ENCODE measurements around the gene TRAM2.

Gene TRAM2

GRCh38 chr6:52577022-52577777, at the start of gene TRAM2:
TRAM2 (minus strand) TSS chr6:52577060; CDS start chr6:52576915, 145 bp downstream.
- DNase-seq (ENCODE audit: low read depth in 2 of 2), result peak; percentile 43 to 52

GRCh38 chr6:52622810-52623209, 46.0 kb upstream of the TRAM2 start:
- DNase-seq (ENCODE audit: low read depth in 2 of 2), result no peak

- no peak for DNase-seq (ENCODE audit: low read depth in 2 of 2)
These were observed 44.8 kb upstream of the TRAM2 start for GRCh38 chr6:52621631-52622030.

- no peak for DNase-seq (ENCODE audit: low read depth in 2 of 2)
These were observed 44.0 kb upstream of the TRAM2 start for GRCh38 chr6:52620906-52621190.

- DNase-seq (ENCODE audit: low read depth in 2 of 2), result no peak
These were observed 43.4 kb upstream of the TRAM2 start for GRCh38 chr6:52620055-52620905.

GRCh38 chr6:52617087-52617486, 40.2 kb upstream of the TRAM2 start:
- no peak for DNase-seq (ENCODE audit: low read depth in 2 of 2)

GRCh38 chr6:52616059-52616690, 39.3 kb upstream of the TRAM2 start:
- no peak for DNase-seq (ENCODE audit: low read depth in 2 of 2)

- no peak for DNase-seq (ENCODE audit: low read depth in 2 of 2)
These were observed 35.6 kb upstream of the TRAM2 start for GRCh38 chr6:52612336-52613054.

- DNase-seq (ENCODE audit: low read depth in 2 of 2), result no peak
These were observed 35.0 kb upstream of the TRAM2 start for GRCh38 chr6:52611833-52612232.

GRCh38 chr6:52610745-52611355, 34.0 kb upstream of the TRAM2 start:
- DNase-seq (ENCODE audit: low read depth in 2 of 2), result no peak

- no peak for DNase-seq (ENCODE audit: low read depth in 2 of 2)
These were observed 33.2 kb upstream of the TRAM2 start for GRCh38 chr6:52610011-52610410.

- no peak for DNase-seq (ENCODE audit: low read depth in 2 of 2)
These were observed 28.8 kb upstream of the TRAM2 start for GRCh38 chr6:52605610-52606185.

- no peak for DNase-seq (ENCODE audit: low read depth in 2 of 2)
These were observed 26.3 kb upstream of the TRAM2 start for GRCh38 chr6:52603000-52603795.

- DNase-seq (ENCODE audit: low read depth in 2 of 2), result no peak
These were observed 21.9 kb upstream of the TRAM2 start for GRCh38 chr6:52598824-52599190.

GRCh38 chr6:52598123-52598823, 21.4 kb upstream of the TRAM2 start:
- no peak for DNase-seq (ENCODE audit: low read depth in 2 of 2)

GRCh38 chr6:52597738-52598122, 20.9 kb upstream of the TRAM2 start:
- no peak for DNase-seq (ENCODE audit: low read depth in 2 of 2)

- no peak for DNase-seq (ENCODE audit: low read depth in 2 of 2)
These were observed 19.6 kb upstream of the TRAM2 start for GRCh38 chr6:52596371-52597028.

GRCh38 chr6:52595796-52596130, 18.9 kb upstream of the TRAM2 start:
- DNase-seq (ENCODE audit: low read depth in 2 of 2), result no peak

- DNase-seq (ENCODE audit: low read depth in 2 of 2), result no peak
These were observed 18.3 kb upstream of the TRAM2 start for GRCh38 chr6:52595000-52595795.
